GM12872 (cell line): ENCODE data around the gene SPTBN1.

ENCODE experiments used
- TF ChIP-seq, protein P1 (sequence below): IDR thresholded peaks from 3 replicates; pipeline ENCODE4 v1.5.1; 2011; ENCODE audit warnings: low read depth, mild to moderate bottlenecking, low read length, moderate library complexity; ENCODE audit not compliant: insufficient read depth

SPTBN1 gene

DNA sequence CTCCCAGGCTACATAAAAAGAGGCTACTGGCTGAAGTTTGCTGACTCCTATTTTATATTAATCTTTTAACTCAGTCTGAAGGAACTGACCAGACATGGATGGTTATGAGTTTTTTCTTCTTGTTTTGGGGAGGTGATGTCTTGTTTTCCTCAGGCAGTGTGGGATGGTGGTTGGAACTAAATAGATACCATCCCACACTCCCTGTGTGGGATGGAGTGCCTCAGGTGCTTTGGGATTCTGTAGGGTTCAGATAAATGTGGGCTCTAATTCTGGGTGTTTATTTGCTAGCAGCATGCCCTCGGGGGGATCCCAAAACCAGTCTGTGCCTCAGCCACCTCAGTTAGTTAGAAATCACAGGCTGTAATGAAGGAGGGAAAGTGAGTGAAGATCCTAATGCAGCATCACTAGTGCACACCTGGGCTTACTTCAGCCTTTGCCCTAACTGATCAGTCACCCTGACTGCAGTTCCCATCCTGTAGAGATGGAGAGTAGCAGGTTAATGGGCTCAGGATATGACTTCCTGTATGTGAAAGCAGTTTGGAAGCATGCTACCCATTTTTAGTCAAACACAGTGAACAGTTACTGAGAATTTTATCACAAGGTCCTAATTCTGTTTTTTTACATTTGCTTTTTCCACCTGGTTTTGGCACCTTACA, 132.2 kb downstream of the SPTBN1 start:
- TF ChIP-seq, protein P1, sequence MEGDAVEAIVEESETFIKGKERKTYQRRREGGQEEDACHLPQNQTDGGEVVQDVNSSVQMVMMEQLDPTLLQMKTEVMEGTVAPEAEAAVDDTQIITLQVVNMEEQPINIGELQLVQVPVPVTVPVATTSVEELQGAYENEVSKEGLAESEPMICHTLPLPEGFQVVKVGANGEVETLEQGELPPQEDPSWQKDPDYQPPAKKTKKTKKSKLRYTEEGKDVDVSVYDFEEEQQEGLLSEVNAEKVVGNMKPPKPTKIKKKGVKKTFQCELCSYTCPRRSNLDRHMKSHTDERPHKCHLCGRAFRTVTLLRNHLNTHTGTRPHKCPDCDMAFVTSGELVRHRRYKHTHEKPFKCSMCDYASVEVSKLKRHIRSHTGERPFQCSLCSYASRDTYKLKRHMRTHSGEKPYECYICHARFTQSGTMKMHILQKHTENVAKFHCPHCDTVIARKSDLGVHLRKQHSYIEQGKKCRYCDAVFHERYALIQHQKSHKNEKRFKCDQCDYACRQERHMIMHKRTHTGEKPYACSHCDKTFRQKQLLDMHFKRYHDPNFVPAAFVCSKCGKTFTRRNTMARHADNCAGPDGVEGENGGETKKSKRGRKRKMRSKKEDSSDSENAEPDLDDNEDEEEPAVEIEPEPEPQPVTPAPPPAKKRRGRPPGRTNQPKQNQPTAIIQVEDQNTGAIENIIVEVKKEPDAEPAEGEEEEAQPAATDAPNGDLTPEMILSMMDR: no peak

DNA sequence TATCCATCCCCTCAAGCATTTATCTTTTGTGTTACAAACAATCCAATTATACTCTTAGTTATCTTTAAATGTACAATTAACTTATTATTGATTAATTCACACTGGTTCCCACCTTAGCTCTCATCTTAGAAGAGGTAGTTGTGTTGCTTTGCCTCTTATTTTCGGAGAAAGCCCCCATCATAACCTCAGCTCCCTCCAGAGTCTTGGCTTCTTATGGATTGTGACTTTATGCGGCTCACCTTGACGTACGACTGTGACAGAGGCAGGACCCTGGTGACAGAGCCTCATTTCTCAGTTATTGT, 132.9 kb downstream of the SPTBN1 start:
- TF ChIP-seq, protein P1: no peak

DNA sequence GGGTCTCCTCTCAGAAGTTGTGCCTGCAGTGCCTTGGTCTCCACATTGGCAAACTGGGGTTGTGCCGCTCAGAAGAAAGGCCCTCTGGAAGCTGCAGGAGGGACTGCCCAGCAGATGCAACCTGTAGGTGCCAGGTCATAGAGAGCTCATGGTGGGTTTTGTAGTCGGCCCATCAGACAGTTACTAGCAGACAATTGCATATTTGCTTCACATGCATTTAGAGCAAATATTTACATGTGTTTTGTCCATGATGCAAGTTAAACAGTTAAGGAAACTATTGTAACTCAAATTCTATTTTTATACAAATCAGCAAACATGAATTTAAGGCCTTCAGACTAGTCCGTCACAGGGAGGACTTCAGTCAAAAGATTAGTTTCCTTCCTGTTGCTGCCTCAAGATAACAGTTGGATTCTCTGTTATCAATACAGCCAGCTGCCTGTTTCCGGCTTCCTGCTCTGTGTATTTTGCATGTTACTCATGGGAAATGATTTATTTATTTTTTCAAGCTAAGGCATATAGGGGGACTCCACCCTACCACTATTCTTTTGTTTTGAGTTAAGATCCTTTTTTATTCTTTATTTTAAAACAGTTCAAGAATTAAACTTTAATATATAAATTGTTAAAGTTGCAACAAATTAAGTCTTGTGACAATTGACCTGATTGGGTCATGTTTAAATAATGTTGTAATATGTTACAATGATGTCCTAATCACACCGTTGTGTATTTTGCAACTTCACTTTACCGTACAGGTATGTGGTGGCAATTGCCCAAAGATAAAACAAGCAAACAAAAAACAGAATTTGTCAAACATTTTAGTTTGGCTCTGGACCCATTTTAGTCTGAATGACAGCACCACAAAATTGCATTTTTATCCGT, 133.5 kb downstream of the SPTBN1 start:
- TF ChIP-seq, protein P1: no peak

DNA sequence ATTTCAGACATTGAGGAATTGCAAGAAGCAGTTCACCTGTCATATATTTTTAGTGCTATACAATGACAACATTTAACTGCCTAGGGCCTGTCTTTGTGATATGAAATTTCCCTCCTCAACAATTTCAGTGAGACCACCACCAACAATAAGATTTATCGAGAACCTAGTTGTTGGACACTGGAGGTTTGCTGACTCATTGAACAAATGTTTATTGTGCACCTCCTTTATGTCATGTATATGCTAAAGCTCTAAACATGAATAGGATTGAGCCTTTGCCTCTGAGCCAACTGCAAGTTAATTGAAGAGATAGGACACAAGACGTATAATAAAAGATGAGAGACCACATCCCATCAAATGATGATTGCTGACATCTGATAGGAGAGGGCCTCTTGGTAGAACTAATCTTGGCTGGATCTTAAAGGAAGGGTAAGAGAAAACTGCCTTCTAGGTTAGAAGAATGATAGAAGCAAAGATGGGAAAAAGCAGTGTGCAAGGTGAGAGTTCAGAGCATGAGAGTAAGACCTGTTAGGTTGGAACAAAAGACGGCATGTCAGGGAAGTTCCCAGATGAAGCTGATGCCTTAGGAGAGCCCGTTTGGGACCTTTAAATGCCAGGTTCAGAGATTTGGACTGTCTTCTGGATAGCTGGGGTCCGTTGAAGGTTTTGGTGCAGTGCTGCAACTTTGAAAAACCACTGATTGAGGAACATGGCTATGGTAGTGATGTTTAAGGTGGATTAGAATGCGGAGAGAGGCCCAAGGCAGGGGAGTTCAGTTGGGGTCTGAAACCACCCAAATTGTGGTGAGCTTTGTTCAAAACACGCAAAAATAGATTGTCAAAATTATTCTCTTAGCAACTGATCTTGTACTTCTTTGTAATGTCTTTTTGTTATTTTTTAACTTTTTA, 134.3 kb downstream of the SPTBN1 start:
- TF ChIP-seq, protein P1: no peak

DNA sequence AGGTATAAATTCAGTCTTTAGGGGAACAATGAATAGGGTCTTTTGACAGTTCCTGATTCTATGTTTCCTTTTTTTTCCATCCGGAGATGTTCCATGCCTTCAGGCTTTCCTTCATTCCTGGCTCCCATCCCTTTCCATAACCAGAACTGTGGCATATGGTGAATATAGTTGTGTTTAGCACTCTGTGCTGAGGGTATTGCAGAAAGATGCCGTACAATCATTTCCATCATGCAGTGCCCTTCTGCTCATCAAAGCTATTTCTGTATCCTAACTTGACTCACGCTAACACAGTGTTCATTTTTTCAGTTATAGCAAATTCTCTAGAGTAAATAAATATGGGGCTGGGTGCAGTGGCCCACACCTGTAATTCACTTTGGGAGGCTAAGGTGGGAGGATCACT, 135.4 kb downstream of the SPTBN1 start:
- TF ChIP-seq, protein P1: no peak

DNA sequence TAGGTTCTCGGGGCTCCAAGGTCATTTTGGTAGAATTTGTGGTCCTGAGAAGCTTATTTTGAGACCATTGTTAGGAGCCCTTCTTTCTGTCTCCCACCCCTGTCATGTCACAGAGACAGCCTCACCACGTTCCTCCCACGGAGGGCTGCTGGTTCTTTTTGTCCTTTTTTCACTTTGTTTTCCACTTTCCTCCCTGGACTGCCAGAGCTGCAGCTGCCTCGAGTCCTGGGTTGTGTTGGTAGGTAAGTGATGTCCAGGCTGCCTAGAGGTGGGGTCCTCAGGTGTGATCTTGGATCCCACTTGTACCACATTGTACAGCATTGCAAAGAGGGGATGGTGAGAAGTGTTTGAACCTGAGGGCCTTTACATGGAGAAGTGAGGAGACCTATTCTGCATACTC, 137.1 kb downstream of the SPTBN1 start:
- TF ChIP-seq, protein P1: no peak

DNA sequence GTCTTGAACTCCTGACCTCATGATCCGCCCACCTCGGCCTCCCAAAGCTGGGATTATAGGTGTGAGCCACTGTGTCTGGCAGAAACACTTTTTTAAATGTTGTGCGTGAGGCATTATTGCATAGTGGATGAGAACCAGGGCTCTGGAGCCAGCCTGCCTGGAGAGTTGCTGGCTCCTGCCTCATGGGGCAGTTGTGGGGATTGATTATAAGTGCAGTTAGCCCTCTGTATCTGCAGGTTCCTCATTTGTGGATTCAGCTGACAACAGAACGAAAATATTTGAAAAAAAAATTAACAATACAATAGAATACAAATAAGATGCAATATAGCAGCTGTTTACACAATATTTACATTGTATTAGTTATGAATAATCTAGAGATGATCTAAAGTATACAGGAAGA, 137.9 kb downstream of the SPTBN1 start:
- TF ChIP-seq, protein P1: no peak
